ENCODE results near the gene MATCAP1. TPM values are rescaled to one million over a fixed set of nuclear protein-coding genes. Genes with fewer than 3 reads are reported as not detected.

The MATCAP1 gene
- total RNA-seq, 6 experiments from 2014 or later = 3.5 to 13.8 (median 9.3) TPM

- intact Hi-C loops (cut with DNase I) = no loop called here
- TF ChIP-seq CTCF (IDR thresholded peaks at IDR 0.05) (no peak), POLR2A (IDR thresholded peaks at IDR 0.05) (no peak)
- Histone ChIP-seq H3K4me1 (peaks cover 0 to 28% (median 5%) of the 10 kb centered on the region in 4 donors), H3K9me3 (no peaks in the 10 kb centered on the region), H3K27ac (no peak overlapping the region), H3K4me3 (no peak overlapping the region), H3K36me3 (no peaks in the 10 kb centered on the region), H3K27me3 (no peaks in the 10 kb centered on the region)
- WGBS (ENCODE audit: insufficient coverage, low coverage, low lambda C conversion rate, missing lambda C conversion rate) = 87% methylated on average over 4 of the region's 8 CpGs
- DNase-seq (no peak), ATAC-seq (no peak)
These were observed 25.8 kb upstream of the MATCAP1 start for GRCh38 chr16:67209565-67209964.

GRCh38 chr16:67208154-67208896 is 24.6 kb upstream of the MATCAP1 start:
- DNase-seq (no peak), ATAC-seq (no peak)
- no peaks in the 10 kb centered on the region for H3K27me3 ChIP-seq
- H3K4me1 ChIP-seq = peaks cover 0 to 15% (median 0%) of the 10 kb centered on the region in 4 donors
- WGBS (ENCODE audit: insufficient coverage, low coverage, low lambda C conversion rate, missing lambda C conversion rate) = no CpG with 5 or more reads among the region's 11 CpGs
- no peaks in the 10 kb centered on the region for H3K36me3 ChIP-seq
- H3K9me3 ChIP-seq = no peaks in the 10 kb centered on the region
- no peak overlapping the region for H3K4me3 ChIP-seq
- H3K27ac ChIP-seq = no peak overlapping the region
- TF ChIP-seq CTCF (IDR thresholded peaks at IDR 0.05) (no peak), POLR2A (IDR thresholded peaks at IDR 0.05) (no peak)
- intact Hi-C loops (cut with DNase I) = no loop called here

- no peak for ATAC-seq
- TF ChIP-seq POLR2A (IDR thresholded peaks at IDR 0.05) (no peak), CTCF (IDR thresholded peaks at IDR 0.05) (no peak)
- Histone ChIP-seq H3K9me3 (no peaks in the 10 kb centered on the region), H3K36me3 (peaks cover 0 to 3% (median 0%) of the 10 kb centered on the region in 4 donors), H3K4me1 (peaks cover 0 to 14% (median 0%) of the 10 kb centered on the region in 4 donors), H3K4me3 (no peak overlapping the region), H3K27ac (no peak overlapping the region), H3K27me3 (no peaks in the 10 kb centered on the region)
- WGBS (ENCODE audit: insufficient coverage, low coverage, low lambda C conversion rate, missing lambda C conversion rate) = 80% methylated on average over 1 of the region's 21 CpGs
- DNase-seq = no peak
- intact Hi-C loops (cut with DNase I) = no loop called here
These were observed 23.7 kb upstream of the MATCAP1 start for GRCh38 chr16:67207249-67208091.

- no peak for ATAC-seq
- H3K27ac ChIP-seq = no peak overlapping the region
- peaks cover 0 to 14% (median 0%) of the 10 kb centered on the region in 4 donors for H3K4me1 ChIP-seq
- no peak for TF ChIP-seq POLR2A (IDR thresholded peaks at IDR 0.05)
- TF ChIP-seq CTCF (IDR thresholded peaks at IDR 0.05) = no peak
- H3K4me3 ChIP-seq = no peak overlapping the region
- H3K36me3 ChIP-seq = peaks cover 0 to 6% (median 0%) of the 10 kb centered on the region in 4 donors
- WGBS (ENCODE audit: insufficient coverage, low coverage, low lambda C conversion rate, missing lambda C conversion rate) = 100% methylated on average over 1 of the region's 3 CpGs
- H3K27me3 ChIP-seq = no peaks in the 10 kb centered on the region
- intact Hi-C loops (cut with DNase I) = no loop called here
- no peak for DNase-seq
- H3K9me3 ChIP-seq = no peaks in the 10 kb centered on the region
These were observed 23.1 kb upstream of the MATCAP1 start for GRCh38 chr16:67206838-67207248.
